Vagina (tissue), 2 donors: ENCODE data around the gene KLHL29. TPM values are rescaled to one million over a fixed set of nuclear protein-coding genes. Genes with fewer than 3 reads are reported as not detected.

ENCODE experiments used
- DNase-seq, 2 donors: peaks; one replicate each; pipeline ENCODE4 v3.0.0-alpha.2; 2017; ENCODE audit errors: extremely low spot score in 2 of 2
- H3K27ac ChIP-seq: fragments of 200-600 bp; sonication (generic); one replicate; pipeline ENCODE4 v1.5.1; 2019
- H3K27me3 ChIP-seq: fragments of 200-600 bp; sonication (generic); one replicate; pipeline ENCODE4 v1.5.1; 2019
- H3K36me3 ChIP-seq, 2 donors: fragments of 200-600 bp; sonication (generic); one replicate each; pipeline ENCODE4 v1.5.1; 2017 to 2019
- H3K4me1 ChIP-seq: fragments of 200-600 bp; sonication (generic); one replicate; pipeline ENCODE4 v1.5.1; 2019
- H3K4me3 ChIP-seq, 2 donors: fragments of 200-600 bp; sonication (generic); 1 replicate in 1 of 2; 2 replicates in 1 of 2; pipeline ENCODE4 v1.5.1; 2016 to 2019
- H3K9me3 ChIP-seq: fragments of 200-600 bp; sonication (generic); one replicate; pipeline ENCODE4 v1.5.1; 2019
- CTCF ChIP-seq, 3 experiments: fragments of 450-650 bp in 2 of 3; fragments of 200-600 bp in 1 of 3; sonication (generic) in 1 of 3; IDR thresholded peaks; one replicate each; pipeline ENCODE4 v1.5.1; 2017 to 2019; ENCODE audit warnings: antibody characterized with exemption in 3 of 3, mild to moderate bottlenecking in 2 of 3, moderate library complexity in 2 of 3
- POLR2A ChIP-seq, 2 donors: fragments of 450-650 bp; IDR thresholded peaks; one replicate each; pipeline ENCODE4 v1.6.1; 2017; ENCODE audit warnings: antibody characterized with exemption in 2 of 2, mild to moderate bottlenecking in 2 of 2, moderate library complexity in 2 of 2
- POLR2AphosphoS5 ChIP-seq, 2 donors: sonication (generic); formaldehyde crosslinking; IDR thresholded peaks; one replicate each; pipeline ENCODE4 v1.9.0; 2017; ENCODE audit warnings: antibody characterized with exemption in 2 of 2, mild to moderate bottlenecking in 2 of 2, low read depth in 1 of 2; ENCODE audit not compliant: insufficient read depth in 1 of 2
- intact Hi-C: fragments of 100-400 bp; cut with DNase I; formaldehyde crosslinking; loops from one replicate; pipeline ENCODE4 v1.15.1; 2023
- total RNA-seq: library from RNA; depleted of rRNA; stranded (reverse); fragments of >200 nt; gene quantifications from one replicate; pipeline ENCODE4 v1.2.3, GENCODE V29; 2016

The KLHL29 gene
- total RNA-seq, 1 donor from 2014 or later = 19.4 TPM

GRCh38 chr2:23523373-23524260, 138.6 kb downstream of the KLHL29 start:
- Histone ChIP-seq H3K27me3 (no peaks in the 10 kb centered on the region), H3K36me3 (no peaks in the 10 kb centered on the region), H3K9me3 (no peaks in the 10 kb centered on the region), H3K27ac (peak overlapping the region; percentile 80), H3K4me3 (peak overlapping the region in 1 of 2 donors; percentile 2), H3K4me1 (peaks cover 54% of the 10 kb centered on the region)
- intact Hi-C loops = no loop called here
- no peak for DNase-seq
- TF ChIP-seq POLR2AphosphoS5 (IDR thresholded peaks at IDR 0.05; ENCODE audit: insufficient read depth in 1 of 2, low read depth in 1 of 2) (peak in 1 of 2 donors; percentile 79), POLR2A (IDR thresholded peaks at IDR 0.05) (no peak)

- intact Hi-C loops = no loop called here
- no peak for DNase-seq
- H3K4me1 ChIP-seq = peaks cover 48% of the 10 kb centered on the region
Measured at GRCh38 chr2:23524261-23524706, 139.3 kb downstream of the KLHL29 start.

GRCh38 chr2:23525137-23525765, 140.3 kb downstream of the KLHL29 start:
- Histone ChIP-seq H3K36me3 (no peaks in the 10 kb centered on the region), H3K27me3 (no peaks in the 10 kb centered on the region), H3K27ac (peak overlapping the region; percentile 80), H3K4me3 (no peak overlapping the region), H3K9me3 (no peaks in the 10 kb centered on the region), H3K4me1 (peaks cover 44% of the 10 kb centered on the region)
- intact Hi-C loops = no loop called here
- no peak for TF ChIP-seq POLR2AphosphoS5 (IDR thresholded peaks at IDR 0.05; ENCODE audit: insufficient read depth in 1 of 2, low read depth in 1 of 2)
- no peak for DNase-seq

More at GRCh38 chr2:23524261-23524706, 139.3 kb downstream of the KLHL29 start:
- peak overlapping the region in 1 of 2 donors; percentile 2 for H3K4me3 ChIP-seq
- no peaks in the 10 kb centered on the region for H3K27me3 ChIP-seq
- peak overlapping the region; percentile 80 for H3K27ac ChIP-seq
- TF ChIP-seq POLR2A (IDR thresholded peaks at IDR 0.05) = no peak
- TF ChIP-seq POLR2AphosphoS5 (IDR thresholded peaks at IDR 0.05; ENCODE audit: insufficient read depth in 1 of 2, low read depth in 1 of 2) = peak in 1 of 2 donors; percentile 63
- no peaks in the 10 kb centered on the region for H3K36me3 ChIP-seq
- H3K9me3 ChIP-seq = no peaks in the 10 kb centered on the region

- no peak for DNase-seq
- Histone ChIP-seq H3K36me3 (no peaks in the 10 kb centered on the region), H3K9me3 (no peaks in the 10 kb centered on the region), H3K27ac (no peak overlapping the region), H3K27me3 (no peaks in the 10 kb centered on the region), H3K4me3 (no peak overlapping the region), H3K4me1 (peaks cover 42% of the 10 kb centered on the region)
- intact Hi-C loops = no loop called here
- TF ChIP-seq CTCF (IDR thresholded peaks at IDR 0.05) (no peak), POLR2A (IDR thresholded peaks at IDR 0.05) (no peak), POLR2AphosphoS5 (IDR thresholded peaks at IDR 0.05; ENCODE audit: insufficient read depth in 1 of 2, low read depth in 1 of 2) (no peak)
Measured at GRCh38 chr2:23526114-23526513, 141.1 kb downstream of the KLHL29 start.

- no peaks in the 10 kb centered on the region for H3K27me3 ChIP-seq
- TF ChIP-seq CTCF (IDR thresholded peaks at IDR 0.05) = no peak
- no peak for TF ChIP-seq POLR2AphosphoS5 (IDR thresholded peaks at IDR 0.05; ENCODE audit: insufficient read depth in 1 of 2, low read depth in 1 of 2)
- no peak for TF ChIP-seq POLR2A (IDR thresholded peaks at IDR 0.05)
- no peak overlapping the region for H3K4me3 ChIP-seq
- intact Hi-C loops = no loop called here
- DNase-seq = no peak
- peaks cover 47% of the 10 kb centered on the region for H3K4me1 ChIP-seq
- no peaks in the 10 kb centered on the region for H3K36me3 ChIP-seq
- no peak overlapping the region for H3K27ac ChIP-seq
- no peaks in the 10 kb centered on the region for H3K9me3 ChIP-seq
Measured at GRCh38 chr2:23526835-23527790, 142.1 kb downstream of the KLHL29 start.

- Histone ChIP-seq H3K36me3 (no peaks in the 10 kb centered on the region), H3K9me3 (no peaks in the 10 kb centered on the region), H3K27ac (no peak overlapping the region), H3K4me1 (peaks cover 50% of the 10 kb centered on the region), H3K27me3 (no peaks in the 10 kb centered on the region), H3K4me3 (no peak overlapping the region)
- TF ChIP-seq POLR2AphosphoS5 (IDR thresholded peaks at IDR 0.05; ENCODE audit: insufficient read depth in 1 of 2, low read depth in 1 of 2) (no peak), CTCF (IDR thresholded peaks at IDR 0.05) (no peak), POLR2A (IDR thresholded peaks at IDR 0.05) (no peak)
- DNase-seq = no peak
- intact Hi-C loops = no loop called here
Measured at GRCh38 chr2:23528171-23528570, 143.2 kb downstream of the KLHL29 start.
